GM13977 (cell line): Measurements from ENCODE around the gene RMND5A.
A peak's percentile ranks its signal among the peaks of the same experiment; 100 is the strongest.

Source experiments
- DNase-seq: peaks from one replicate; pipeline ENCODE4 v3.0.0; 2012; ENCODE audit warnings: low spot score
- CTCF ChIP-seq: IDR thresholded peaks from 2 replicates; pipeline ENCODE4 v1.5.1; 2012; ENCODE audit warnings: mild to moderate bottlenecking, control low read depth; ENCODE audit not compliant: insufficient read depth; ENCODE audit errors: extremely low read depth, missing control alignments
- in situ Hi-C: fragments of 300-500 bp; cut with MboI; formaldehyde crosslinking; loops from one replicate; pipeline ENCODE4 v1.12.0; 2022; ENCODE audit warnings: low sequenced_read_pairs, low pct_unique_long_range_greater_than_20kb, mixed read lengths, inconsistent platforms; ENCODE audit not compliant: unreplicated experiment

The RMND5A gene

DNA sequence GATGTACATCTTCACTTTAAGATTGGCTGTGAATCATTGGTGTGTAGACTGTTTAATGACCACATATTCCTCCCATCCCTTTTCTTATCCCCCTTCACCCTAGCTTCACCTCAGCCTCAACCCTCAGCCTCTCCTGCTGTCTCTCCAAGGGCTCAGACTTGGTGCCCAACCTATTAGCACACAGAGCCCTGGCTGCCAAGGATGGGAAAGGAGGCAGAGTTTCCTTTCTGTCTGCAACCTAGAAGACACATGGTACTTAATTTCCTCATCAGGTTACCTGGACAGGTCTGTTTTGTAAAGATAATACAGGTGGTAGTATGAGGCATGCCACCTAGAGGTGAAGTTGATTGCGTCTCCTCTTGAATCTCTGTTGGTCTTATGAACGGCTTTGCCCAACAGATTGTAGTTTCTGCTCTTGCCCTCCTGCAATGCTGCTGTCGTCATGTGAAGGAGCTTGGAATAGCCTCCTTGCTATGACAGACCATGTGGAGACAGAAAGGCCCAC is 44.5 kb upstream of the RMND5A start:
- peak; percentile 13 for TF ChIP-seq CTCF
- in situ Hi-C loops = no loop called here
- no peak for DNase-seq

DNA sequence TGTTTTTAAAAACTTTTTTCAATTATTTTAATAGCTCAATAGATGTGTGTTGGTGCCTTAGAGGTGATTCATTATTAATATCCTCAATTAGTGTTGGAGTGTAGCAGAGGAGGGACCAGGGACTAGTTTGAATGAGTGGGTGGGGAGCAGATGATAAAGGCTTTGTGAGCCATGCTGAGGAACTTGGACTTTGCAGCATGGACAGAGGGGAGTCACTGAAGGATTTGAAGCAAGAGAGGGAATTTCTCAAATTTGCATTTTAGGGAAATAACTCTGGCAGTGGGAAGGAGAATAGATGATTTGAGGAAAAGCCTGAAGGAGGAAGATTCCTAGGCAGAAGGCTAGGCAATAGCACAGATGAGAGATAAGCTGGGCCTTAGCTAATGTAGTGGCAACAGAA is 42.3 kb upstream of the RMND5A start:
- TF ChIP-seq CTCF = no peak
- DNase-seq = no peak
- in situ Hi-C loops = no loop called here

DNA sequence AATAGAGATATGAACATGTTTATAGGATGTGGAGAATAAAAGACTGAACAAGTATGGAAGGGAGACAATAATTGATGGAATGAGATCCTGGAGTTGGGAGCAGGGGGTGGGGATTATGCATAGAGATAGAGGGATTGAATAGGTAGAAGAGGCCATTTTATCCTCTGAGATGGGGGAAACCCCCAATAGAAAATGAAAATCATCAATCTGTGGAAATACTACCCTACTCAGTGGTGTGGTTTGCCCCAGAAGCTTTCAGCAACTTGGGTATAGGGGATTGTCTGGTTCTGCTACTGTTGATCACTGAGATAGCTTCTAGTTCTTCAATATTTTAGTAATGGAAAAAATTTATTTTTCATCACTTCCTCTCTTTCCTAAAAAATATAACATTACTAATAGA is 41.1 kb upstream of the RMND5A start:
- in situ Hi-C loops = no loop called here
- TF ChIP-seq CTCF = no peak
- no peak for DNase-seq

DNA sequence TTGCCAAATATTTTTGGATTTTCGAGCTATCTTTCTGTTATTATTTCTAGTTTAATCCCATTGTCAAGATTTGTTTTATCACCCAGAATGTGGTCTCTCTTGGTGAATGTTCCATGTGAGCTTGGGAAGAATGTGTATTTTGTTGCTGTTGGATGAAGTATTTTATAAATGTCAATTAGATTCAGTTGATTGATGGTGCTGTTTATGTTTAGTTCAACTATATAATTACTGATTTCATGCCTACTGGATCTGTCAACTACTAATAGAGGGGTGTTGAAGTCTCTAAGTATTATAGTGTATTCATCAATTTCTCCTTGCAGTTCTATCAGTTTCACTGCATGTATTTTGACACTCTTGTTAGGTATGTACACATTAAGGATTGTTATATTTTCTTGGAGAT is 34.7 kb upstream of the RMND5A start:
- in situ Hi-C loops = no loop called here
- no peak for DNase-seq
- TF ChIP-seq CTCF = no peak

- TF ChIP-seq CTCF = no peak
- in situ Hi-C loops = no loop called here
- no peak for DNase-seq
Observed at GRCh38 chr2:86686460-86686859, 33.6 kb upstream of the RMND5A start.

DNA sequence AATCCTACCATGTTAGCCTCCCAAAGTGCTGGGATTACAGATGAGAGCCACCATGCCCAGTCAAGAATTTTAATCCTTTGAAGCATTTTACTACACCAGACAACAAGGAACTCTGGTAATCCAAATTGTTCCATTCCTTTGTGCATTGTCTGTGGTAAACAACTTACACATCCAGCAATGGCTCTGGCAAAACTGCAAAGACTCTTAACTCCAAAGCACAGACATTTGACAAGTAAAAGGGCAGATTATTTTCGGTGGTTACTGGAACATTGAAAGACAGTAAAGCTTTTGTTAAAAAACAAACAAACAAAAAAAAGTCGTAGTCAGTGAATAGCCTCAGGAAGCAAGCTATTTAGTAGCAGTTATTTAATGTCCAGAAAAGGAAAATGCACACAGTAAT is 33.2 kb upstream of the RMND5A start:
- no peak for TF ChIP-seq CTCF
- no peak for DNase-seq
- in situ Hi-C loops = no loop called here
